Motor neuron (in vitro differentiated cells): Measurements from ENCODE around the gene DGKI. TPM values are rescaled to one million over a fixed set of nuclear protein-coding genes. Genes with fewer than 3 reads are reported as not detected.
"Not testable (repeated sequence)": the region's sequence is repeated elsewhere in the genome, so short reads cannot be mapped to it uniquely, and the experiment has no call there.

Experiments used
- ATAC-seq, 8 experiments: fragments of 200-7000 bp; cut with Tn5 transposase; replicated peaks in 6 of 8; 2 replicates each; pipeline ENCODE4 v1.8.0; 2021; ENCODE audit warnings: mild to moderate bottlenecking in 8 of 8, moderate library complexity in 8 of 8
- H3K27ac ChIP-seq, 2 donors: fragments of 250-450 bp; sonication (Bioruptor Pico); 2 replicates each; pipeline ENCODE4 v1.9.0; 2021; ENCODE audit warnings: antibody characterized with exemption in 2 of 2, mild to moderate bottlenecking in 2 of 2, moderate library complexity in 1 of 2
- H3K4me1 ChIP-seq, 2 donors: fragments of 250-450 bp; sonication (Bioruptor Pico); replicated peaks in 1 of 2; 2 replicates each; pipeline ENCODE4 v1.6.1; 2021; ENCODE audit warnings: antibody characterized with exemption in 2 of 2, mild to moderate bottlenecking in 2 of 2, moderate library complexity in 1 of 2
- H3K4me3 ChIP-seq, 5 donors: fragments of 250-450 bp; sonication (Bioruptor Pico); 2 replicates each; pipeline ENCODE4 v1.9.0; 2021; ENCODE audit warnings: antibody characterized with exemption in 5 of 5, mild to moderate bottlenecking in 5 of 5, moderate library complexity in 4 of 5
- WGBS, 10 experiments: fragments of 450-650 bp; shearing (Covaris generic); methylation state at CpG; one replicate each; pipeline ENCODE4 v1.0.0; 2022; 5-methylcytosine and 5-hydroxymethylcytosine counted together
- in situ Hi-C, 9 experiments: fragments of 400-800 bp; cut with MboI; loops; one replicate each; pipeline ENCODE4 v1.15.0; 2021; ENCODE audit warnings: low sequenced_read_pairs in 9 of 9, low pct_unique_long_range_greater_than_20kb in 2 of 9; ENCODE audit not compliant: unreplicated experiment in 9 of 9
- total RNA-seq, 8 experiments: library from RNA; unstranded; fragments of 300-600 nt; gene quantifications; 2 replicates each; pipeline versions ENCODE4 v1.2.3 to v1.2.4, GENCODE V29; 2022

DGKI gene
- total RNA-seq, 8 experiments from 2014 or later, result 0.27 to 30.3 (median 10.4) TPM

DNA sequence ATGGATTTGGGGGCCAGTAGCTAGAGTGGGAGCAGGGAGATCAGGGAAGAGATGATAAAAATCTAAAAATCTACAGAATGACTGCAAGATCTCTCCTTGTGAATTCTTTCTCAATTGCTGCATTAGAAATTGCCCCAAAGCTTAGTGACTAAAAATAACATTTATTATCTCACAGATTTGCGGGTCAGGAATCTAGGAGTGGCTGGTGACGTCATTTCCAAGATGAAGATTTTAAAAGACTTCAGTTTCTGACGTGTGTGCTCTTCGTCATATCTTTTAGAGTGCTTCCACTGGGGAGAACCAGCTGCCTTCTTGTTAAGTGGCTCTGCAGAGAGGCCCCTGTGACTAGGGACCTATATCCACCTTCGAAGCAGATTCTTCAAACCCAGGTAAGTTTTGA is 112.6 kb downstream of the DGKI start:
- WGBS, 10 experiments, result 17 to 100% (median 79%) methylated on average over 1 to 4 of the region's 5 CpGs; no CpG with 5 or more reads in 1 of the 10 experiments
- peak in 1 of 8 experiments; percentile 36 for ATAC-seq
- no peak overlapping the region for H3K4me3 ChIP-seq
- no peak overlapping the region for H3K27ac ChIP-seq
- in situ Hi-C loops, result no loop called here
- H3K4me1 ChIP-seq, result peaks cover 0 to 7% of the 10 kb centered on the region in 2 donors

DNA sequence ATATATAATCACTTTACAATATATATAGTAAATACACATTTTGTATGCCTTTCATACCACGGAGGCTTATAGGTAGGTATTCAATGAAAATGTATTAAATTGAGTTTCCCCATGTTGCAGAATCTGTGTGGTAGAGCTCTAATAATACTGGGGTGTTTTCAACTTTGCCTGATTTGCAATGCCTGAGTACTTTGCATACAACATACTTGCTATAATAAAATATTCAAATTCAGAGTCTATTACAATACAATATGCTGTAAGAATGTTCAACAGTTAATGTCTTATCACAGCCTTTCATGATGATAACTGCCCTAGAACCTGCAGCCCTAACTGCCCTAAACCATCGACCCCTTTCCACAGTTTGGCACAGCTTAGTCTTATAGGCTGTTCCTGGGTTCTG is 114.6 kb downstream of the DGKI start:
- WGBS, 10 experiments, result 20 to 89% (median 71%) methylated on average over 1 to 2 of the region's 2 CpGs; no CpG with 5 or more reads in 1 of the 10 experiments
- peak in 2 of 8 experiments; percentile 82 to 84 for ATAC-seq
- H3K4me1 ChIP-seq, result peaks cover 0 to 7% of the 10 kb centered on the region in 2 donors
- no peak overlapping the region for H3K27ac ChIP-seq
- H3K4me3 ChIP-seq, result no peak overlapping the region
- in situ Hi-C loops, result no loop called here

GRCh38 chr7:137731436-137731835 is 115.3 kb downstream of the DGKI start:
- ATAC-seq, result no peak
- Histone ChIP-seq H3K4me3 (no peak overlapping the region), H3K27ac (no peak overlapping the region), H3K4me1 (peaks cover 0 to 6% of the 10 kb centered on the region in 2 donors)
- in situ Hi-C loops, result no loop called here
- 0 to 92% (median 76%) methylated on average over 2 to 5 of the region's 5 CpGs; no CpG with 5 or more reads in 2 of the 10 experiments for WGBS, 10 experiments

DNA sequence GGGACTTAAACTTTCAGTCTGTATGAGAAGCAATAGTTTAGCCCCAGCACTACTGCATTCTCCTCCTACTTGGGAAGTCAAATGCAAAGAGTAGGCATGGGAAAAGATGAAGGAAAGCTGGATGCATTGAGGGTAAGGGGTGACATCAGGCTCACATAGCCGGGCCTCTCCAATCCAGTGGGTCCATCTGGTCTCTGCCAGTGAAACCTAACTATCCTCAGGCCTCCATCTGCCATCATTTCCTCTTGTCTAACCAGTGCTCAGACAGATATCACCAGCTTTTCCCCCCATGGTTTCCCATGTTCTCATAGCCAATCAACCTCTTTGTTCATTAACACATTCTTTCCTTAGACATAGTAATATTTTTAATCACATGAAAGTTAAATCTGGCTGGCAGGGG is 118.3 kb downstream of the DGKI start:
- 0 to 100% (median 83%) methylated on average over 1 of the region's 1 CpG; no CpG with 5 or more reads in 6 of the 10 experiments for WGBS, 10 experiments
- in situ Hi-C loops, result no loop called here
- ATAC-seq, result no peak
- no peak overlapping the region for H3K4me3 ChIP-seq
- H3K4me1 ChIP-seq, result no peaks in the 10 kb centered on the region
- no peak overlapping the region for H3K27ac ChIP-seq

GRCh38 chr7:137727413-137727812 is 119.4 kb downstream of the DGKI start:
- in situ Hi-C loops, result no loop called here
- H3K4me1 ChIP-seq, result no peaks in the 10 kb centered on the region
- no peak overlapping the region for H3K4me3 ChIP-seq
- ATAC-seq, result no peak
- no peak overlapping the region for H3K27ac ChIP-seq
- 5 to 92% (median 81%) methylated on average over 1 to 2 of the region's 2 CpGs; no CpG with 5 or more reads in 1 of the 10 experiments for WGBS, 10 experiments

- peak in 4 of 8 experiments; percentile 5 to 31 (median 26) for ATAC-seq
- in situ Hi-C loops, result no loop called here
- Histone ChIP-seq H3K27ac (no peak overlapping the region), H3K4me3 (no peak overlapping the region), H3K4me1 (peaks cover 0 to 5% of the 10 kb centered on the region in 2 donors)
- WGBS, 10 experiments, result 89 to 100% (median 100%) methylated on average over 1 to 4 of the region's 4 CpGs; no CpG with 5 or more reads in 4 of the 10 experiments
These were observed 128.4 kb downstream of the DGKI start for GRCh38 chr7:137718355-137718754.

GRCh38 chr7:137717811-137718271 is 128.9 kb downstream of the DGKI start:
- peaks cover 0 to 5% of the 10 kb centered on the region in 2 donors for H3K4me1 ChIP-seq
- ATAC-seq, result peak in 5 of 8 experiments; percentile 68 to 96 (median 95)
- 17 to 83% (median 58%) methylated on average over 1 to 6 of the region's 7 CpGs; no CpG with 5 or more reads in 2 of the 10 experiments for WGBS, 10 experiments
- H3K27ac ChIP-seq, result no peak overlapping the region
- in situ Hi-C loops, result no loop called here
- no peak overlapping the region for H3K4me3 ChIP-seq

- Histone ChIP-seq H3K4me1 (peaks cover 0 to 5% of the 10 kb centered on the region in 2 donors), H3K4me3 (no peak overlapping the region), H3K27ac (no peak overlapping the region)
- 0 to 100% (median 88%) methylated on average over 1 to 3 of the region's 3 CpGs for WGBS, 10 experiments
- in situ Hi-C loops, result no loop called here
- ATAC-seq, result no peak
These were observed 129.7 kb downstream of the DGKI start for GRCh38 chr7:137717045-137717444.

DNA sequence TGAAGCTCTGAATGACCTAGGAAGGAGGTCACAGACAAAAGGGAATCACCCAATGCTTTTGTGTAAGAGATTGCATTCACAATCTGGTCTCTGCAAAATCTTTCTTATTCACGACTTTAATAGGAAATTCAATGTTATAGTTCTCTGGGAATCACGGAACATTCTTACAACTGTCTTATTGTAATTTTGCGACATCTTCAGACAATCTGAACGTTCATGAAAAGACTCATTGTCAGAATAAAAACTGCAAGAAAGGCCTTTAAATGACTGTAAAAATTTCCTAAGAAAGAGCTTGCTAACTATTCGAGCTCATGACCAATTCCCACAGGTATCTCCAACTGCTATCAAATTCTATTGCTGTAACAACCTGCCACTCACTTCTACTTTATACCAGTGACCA is 130.7 kb downstream of the DGKI start:
- Histone ChIP-seq H3K4me1 (peaks cover 0 to 5% of the 10 kb centered on the region in 2 donors), H3K27ac (no peak overlapping the region), H3K4me3 (no peak overlapping the region)
- ATAC-seq, result no peak
- WGBS, 10 experiments, result 54 to 82% (median 72%) methylated on average over 3 to 5 of the region's 5 CpGs; no CpG with 5 or more reads in 1 of the 10 experiments
- in situ Hi-C loops, result no loop called here

GRCh38 chr7:137715533-137715932 is 131.2 kb downstream of the DGKI start:
- Histone ChIP-seq H3K27ac (no peak overlapping the region), H3K4me1 (peaks cover 0 to 5% of the 10 kb centered on the region in 2 donors), H3K4me3 (no peak overlapping the region)
- ATAC-seq, result peak in 3 of 8 experiments; percentile 16 to 87 (median 87)
- in situ Hi-C loops, result no loop called here

DNA sequence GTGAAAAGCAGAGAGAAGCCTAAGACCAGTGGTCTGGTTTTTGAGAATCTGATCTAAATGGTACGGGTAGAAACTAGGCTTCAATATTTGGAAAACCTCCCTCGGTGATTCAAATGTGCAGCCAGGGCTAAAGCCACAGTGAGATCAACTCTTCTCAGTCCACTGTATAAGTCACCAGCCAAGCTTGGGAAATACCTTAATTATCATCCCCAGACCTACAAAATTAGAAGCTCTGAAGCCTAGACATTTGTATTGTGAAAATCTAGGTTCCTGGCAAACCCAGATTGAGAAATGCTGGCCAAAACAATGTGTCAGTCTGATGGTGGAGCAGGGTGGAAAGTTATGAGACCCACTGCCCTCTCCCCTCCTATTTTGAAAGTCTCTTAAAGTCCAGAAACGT is 131.7 kb downstream of the DGKI start:
- Histone ChIP-seq H3K4me3 (no peak overlapping the region), H3K4me1 (peaks cover 0 to 5% of the 10 kb centered on the region in 2 donors), H3K27ac (no peak overlapping the region)
- in situ Hi-C loops, result no loop called here
- WGBS, 10 experiments, result 0 to 100% (median 80%) methylated on average over 1 to 3 of the region's 3 CpGs; no CpG with 5 or more reads in 3 of the 10 experiments
- peak in 2 of 8 experiments; percentile 17 to 30 for ATAC-seq

GRCh38 chr7:137706330-137706729 is 140.4 kb downstream of the DGKI start:
- H3K27ac ChIP-seq, ATAC-seq, in situ Hi-C loops, H3K4me1 ChIP-seq, H3K4me3 ChIP-seq: not testable (repeated sequence)
- 74 to 100% (median 98%) methylated on average over 2 to 5 of the region's 5 CpGs; no CpG with 5 or more reads in 1 of the 10 experiments for WGBS, 10 experiments

- 50 to 100% (median 90%) methylated on average over 1 of the region's 1 CpG for WGBS, 10 experiments
- in situ Hi-C loops, result no loop called here
- Histone ChIP-seq H3K4me1 (no peaks in the 10 kb centered on the region), H3K27ac (no peak overlapping the region), H3K4me3 (no peak overlapping the region)
- ATAC-seq, result no peak
These were observed 142.1 kb downstream of the DGKI start for GRCh38 chr7:137704723-137705122.
